GM12892 (cell line): Measurements from ENCODE around the gene PRKCSH.
"Not testable (repeated sequence)": the region's sequence is repeated elsewhere in the genome, so short reads cannot be mapped to it uniquely, and the experiment has no call there.

Source experiments
- DNase-seq: peaks from one replicate; pipeline ENCODE4 v3.0.0; 2011; ENCODE audit not compliant: insufficient read length
- FAIRE-seq: peaks from 2 replicates; lab custom pipeline; 2011; peaks lifted over from hg19 to GRCh38; lab: Jason Lieb, UNC
- POLR2A ChIP-seq: IDR thresholded peaks from 2 replicates; pipeline ENCODE4 v1.6.1; 2011; ENCODE audit warnings: low read depth, low read length, control low read depth
- POLR2AphosphoS5 ChIP-seq: IDR thresholded peaks from 2 replicates; pipeline ENCODE4 v1.6.1; 2011; ENCODE audit warnings: low read depth, low read length, control low read depth
- TAF1 ChIP-seq: IDR thresholded peaks from 2 replicates; pipeline ENCODE4 v1.6.1; 2011; ENCODE audit warnings: low read depth, mild to moderate bottlenecking, control low read depth, low read length, borderline replicate concordance

PRKCSH gene

GRCh38 chr19:11473725-11474124 is 38.3 kb downstream of the PRKCSH start:
- FAIRE-seq (no peak), DNase-seq (no peak)
- TF ChIP-seq POLR2AphosphoS5 (no peak), POLR2A (no peak), TAF1 (no peak)

GRCh38 chr19:11475343-11475742 is 39.9 kb downstream of the PRKCSH start:
- not testable (repeated sequence) for DNase-seq, FAIRE-seq

GRCh38 chr19:11475861-11476260 is 40.4 kb downstream of the PRKCSH start:
- FAIRE-seq (no peak), DNase-seq (no peak)

GRCh38 chr19:11478167-11479089 is 43.0 kb downstream of the PRKCSH start:
- TF ChIP-seq TAF1 (no peak), POLR2AphosphoS5 (no peak), POLR2A (no peak)
- DNase-seq: peak; percentile 9
- no peak for FAIRE-seq

More at GRCh38 chr19:11475861-11476260, 40.4 kb downstream of the PRKCSH start:
- TF ChIP-seq TAF1 (no peak), POLR2A (no peak), POLR2AphosphoS5 (no peak)

GRCh38 chr19:11479090-11479897 is 43.9 kb downstream of the PRKCSH start:
- TF ChIP-seq TAF1 (no peak), POLR2A (no peak), POLR2AphosphoS5 (no peak)
- FAIRE-seq (no peak), DNase-seq (peak; percentile 16)

GRCh38 chr19:11479898-11480714 is 44.7 kb downstream of the PRKCSH start:
- FAIRE-seq: no peak
- DNase-seq: peak; percentile 27
- no peak for TF ChIP-seq TAF1
- no peak for TF ChIP-seq POLR2AphosphoS5
- TF ChIP-seq POLR2A: no peak

GRCh38 chr19:11480715-11481533 is 45.5 kb downstream of the PRKCSH start, which contains the start of gene ELAVL3:
TSS of gene ELAVL3 (minus strand) at chr19:11481046. CDS start at chr19:11480608, 438 bp downstream.
- no peak for TF ChIP-seq POLR2A
- no peak for TF ChIP-seq POLR2AphosphoS5
- TF ChIP-seq TAF1: no peak
- FAIRE-seq: no peak
- peak; percentile 17 for DNase-seq

GRCh38 chr19:11481534-11482383 is 46.3 kb downstream of the PRKCSH start:
- FAIRE-seq (no peak), DNase-seq (peak; percentile 88)
- TF ChIP-seq TAF1: no peak
- TF ChIP-seq POLR2A: 0 out of 2 replicates have a peak, but pooled peaks have one; percentile 9

- peak; percentile 99 for FAIRE-seq
- TF ChIP-seq POLR2A: no peak; the same call in 1 of the 2 replicates
- no peak for TF ChIP-seq TAF1
- no peak for TF ChIP-seq POLR2AphosphoS5
- DNase-seq: peak; percentile 98
These were observed 47.1 kb downstream of the PRKCSH start for GRCh38 chr19:11482384-11483050.
